EL (cell line): Measurements from ENCODE around the gene UROD.
"Not testable (repeated sequence)": the region's sequence is repeated elsewhere in the genome, so short reads cannot be mapped to it uniquely, and the experiment has no call there.

ENCODE experiments used
- DNase-seq: peaks from one replicate; pipeline ENCODE4 v3.0.0-alpha.2; 2016

The UROD gene

DNA sequence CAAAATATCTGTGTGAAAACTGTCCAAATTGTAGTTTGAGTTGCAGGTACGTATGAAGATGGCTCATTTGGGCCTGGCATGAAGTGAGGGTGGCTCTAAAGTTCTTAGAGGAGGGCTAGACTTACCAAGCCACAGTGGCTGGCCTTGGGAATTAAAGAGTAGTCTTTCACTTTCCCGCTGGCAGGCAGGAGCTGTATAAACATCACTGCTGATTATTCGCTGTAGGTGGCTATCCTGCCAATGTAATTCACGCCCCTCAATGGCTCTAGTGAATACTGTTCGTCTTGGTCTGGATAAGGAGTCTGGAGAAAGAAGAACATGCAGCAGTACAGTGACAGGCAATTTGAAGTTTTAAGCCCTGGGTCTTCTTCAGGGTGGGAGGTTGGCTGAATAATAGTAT is 31.0 kb downstream of the UROD start:
- no peak for DNase-seq

DNA sequence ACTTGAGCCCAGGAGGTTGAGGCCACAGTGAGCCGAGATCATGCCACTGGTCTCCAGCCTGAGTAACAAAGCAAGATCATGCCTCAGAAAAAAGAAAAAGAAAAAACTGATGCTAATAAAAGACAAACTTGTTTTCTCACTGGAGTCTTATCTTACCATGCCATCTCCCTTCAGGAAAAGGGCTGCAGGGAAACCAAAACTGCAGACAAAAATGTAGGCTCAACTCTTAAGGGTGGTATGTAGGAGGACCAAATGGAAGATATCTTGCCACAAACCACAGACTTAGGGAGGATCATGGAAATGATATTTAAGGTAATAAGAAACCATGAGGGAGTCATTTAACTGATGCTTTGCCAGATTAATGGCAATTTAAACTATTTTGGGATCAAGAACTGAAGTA is 32.9 kb downstream of the UROD start:
- DNase-seq, result no peak

DNA sequence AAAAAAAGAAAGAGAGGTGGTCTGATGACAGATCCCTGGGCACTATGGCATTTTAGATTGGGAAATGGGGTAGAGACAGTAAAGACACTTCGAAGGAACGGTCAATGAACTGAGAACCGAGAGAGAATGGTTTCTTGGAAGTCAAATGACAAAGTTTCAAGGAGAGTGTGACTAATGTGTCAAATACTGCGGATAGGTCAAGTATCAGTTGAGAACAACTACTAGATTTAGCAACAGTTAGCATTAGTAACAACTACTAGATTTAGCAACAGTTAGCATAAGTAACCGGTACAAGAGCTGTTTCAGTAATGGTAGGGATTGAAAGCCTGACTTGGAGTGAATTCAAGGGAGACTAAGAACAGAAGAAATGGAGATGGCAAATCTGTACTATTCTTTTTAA is 35.0 kb downstream of the UROD start:
- DNase-seq, result no peak

GRCh38 chr1:45051005-45051772 is 39.1 kb downstream of the UROD start:
- DNase-seq, result no peak

GRCh38 chr1:45057542-45057941 is 45.5 kb downstream of the UROD start:
- no peak for DNase-seq

DNA sequence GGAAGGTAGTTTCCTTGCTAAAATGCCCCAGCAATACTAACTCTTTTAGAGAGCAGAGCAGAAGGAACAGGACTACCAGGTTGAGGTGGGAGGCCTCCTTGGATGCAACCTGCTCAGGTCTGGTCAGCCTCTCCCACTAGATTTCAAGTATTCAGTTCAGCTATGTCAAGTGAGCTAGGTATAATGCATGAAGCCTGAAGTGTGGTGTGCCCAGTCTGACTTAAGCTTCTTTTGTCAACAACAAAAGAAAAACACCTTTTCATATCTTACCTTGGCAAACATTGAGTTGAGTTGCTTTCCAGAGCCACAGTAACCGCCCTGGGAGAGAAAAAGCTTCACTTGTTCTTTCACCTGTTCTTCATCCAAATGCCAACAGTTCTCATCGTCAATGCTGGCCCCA is 47.8 kb downstream of the UROD start:
- no peak for DNase-seq

- DNase-seq, result not testable (repeated sequence)
Measured at GRCh38 chr1:45062463-45062862, 50.4 kb downstream of the UROD start.

DNA sequence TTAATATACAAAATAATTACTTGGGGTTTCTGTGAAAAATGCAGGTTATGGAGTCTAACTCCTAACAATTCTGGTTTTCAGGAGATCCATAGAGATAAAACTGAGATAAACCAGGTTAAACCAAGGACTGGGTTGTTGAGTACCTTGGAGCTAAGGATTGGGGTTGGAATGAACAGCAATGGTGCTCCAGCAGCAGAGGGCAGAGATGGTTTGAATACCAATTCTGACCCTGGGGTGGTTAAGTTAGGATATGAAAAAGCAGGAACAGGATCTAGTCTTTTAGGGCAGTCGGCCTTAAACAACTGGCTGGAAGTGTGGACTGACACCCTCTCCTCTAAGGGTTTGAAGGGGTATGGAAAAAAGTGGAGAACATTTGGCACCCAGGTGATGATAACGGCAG is 53.0 kb downstream of the UROD start:
- DNase-seq, result no peak
